Activated T-cell treated with anti-CD3 and anti-CD28 coated beads, Interleukin-2, amount 50 U/mL, for 24 hours (primary cell): ENCODE results near the gene ACVR1C.
"Not testable (repeated sequence)": the region's sequence is repeated elsewhere in the genome, so short reads cannot be mapped to it uniquely, and the experiment has no call there.

Source experiments
- DNase-seq: peaks from one replicate; pipeline ENCODE4 v3.0.0-alpha.2; 2020
- H3K27ac Mint-ChIP-seq: 2 replicates; pipeline ENCODE4 v1.8.0; 2020; ENCODE audit warnings: mild to moderate bottlenecking, mixed read lengths
- H3K27me3 Mint-ChIP-seq: 2 replicates; pipeline ENCODE4 v1.8.0; 2020; ENCODE audit warnings: mixed read lengths
- H3K36me3 Mint-ChIP-seq: 2 replicates; pipeline ENCODE4 v1.8.0; 2020; ENCODE audit warnings: low read depth, mixed read lengths
- H3K4me1 Mint-ChIP-seq: 2 replicates; pipeline ENCODE4 v1.8.0; 2020; ENCODE audit warnings: low read depth, mixed read lengths
- H3K4me3 Mint-ChIP-seq: 2 replicates; pipeline ENCODE4 v1.8.0; 2020; ENCODE audit warnings: mild to moderate bottlenecking, moderate library complexity, mixed read lengths
- H3K9me3 Mint-ChIP-seq: 2 replicates; pipeline ENCODE4 v1.8.0; 2020; ENCODE audit warnings: mixed read lengths

The ACVR1C gene

GRCh38 chr2:157603198-157603597 is 25.5 kb downstream of the ACVR1C start:
- no peak overlapping the region for H3K27ac Mint-ChIP-seq
- H3K36me3 Mint-ChIP-seq, result no peaks in the 10 kb centered on the region
- no peak overlapping the region for H3K4me3 Mint-ChIP-seq
- DNase-seq, result no peak
- no peaks in the 10 kb centered on the region for H3K27me3 Mint-ChIP-seq
- H3K4me1 Mint-ChIP-seq, result peaks cover 2% of the 10 kb centered on the region
- no peaks in the 10 kb centered on the region for H3K9me3 Mint-ChIP-seq

GRCh38 chr2:157601807-157602206 is 26.9 kb downstream of the ACVR1C start:
- Mint-ChIP-seq H3K4me1 (peaks cover 9% of the 10 kb centered on the region), H3K27ac (no peak overlapping the region), H3K4me3 (no peak overlapping the region), H3K36me3 (no peaks in the 10 kb centered on the region), H3K9me3 (no peaks in the 10 kb centered on the region), H3K27me3 (peaks cover 2% of the 10 kb centered on the region)
- DNase-seq, result no peak

GRCh38 chr2:157596992-157597681 is 31.5 kb downstream of the ACVR1C start:
- H3K27ac Mint-ChIP-seq, result no peak overlapping the region
- peaks cover 15% of the 10 kb centered on the region for H3K4me1 Mint-ChIP-seq
- H3K27me3 Mint-ChIP-seq, result peaks cover 5% of the 10 kb centered on the region
- no peaks in the 10 kb centered on the region for H3K36me3 Mint-ChIP-seq
- H3K9me3 Mint-ChIP-seq, result no peaks in the 10 kb centered on the region
- peak overlapping the region; percentile 74 for H3K4me3 Mint-ChIP-seq
- DNase-seq, result peak; percentile 76

- Mint-ChIP-seq H3K27ac (no peak overlapping the region), H3K4me3 (no peak overlapping the region), H3K36me3 (no peaks in the 10 kb centered on the region), H3K4me1 (peaks cover 17% of the 10 kb centered on the region), H3K9me3 (no peaks in the 10 kb centered on the region), H3K27me3 (peaks cover 5% of the 10 kb centered on the region)
- no peak for DNase-seq
These were observed 35.3 kb downstream of the ACVR1C start for GRCh38 chr2:157593411-157593810.

- Mint-ChIP-seq H3K36me3 (no peaks in the 10 kb centered on the region), H3K27ac (no peak overlapping the region), H3K27me3 (peaks cover 5% of the 10 kb centered on the region), H3K4me3 (no peak overlapping the region), H3K4me1 (peaks cover 17% of the 10 kb centered on the region), H3K9me3 (no peaks in the 10 kb centered on the region)
- no peak for DNase-seq
These were observed 35.7 kb downstream of the ACVR1C start for GRCh38 chr2:157592948-157593347.

- no peak overlapping the region for H3K27ac Mint-ChIP-seq
- peaks cover 13% of the 10 kb centered on the region for H3K4me1 Mint-ChIP-seq
- peaks cover 5% of the 10 kb centered on the region for H3K27me3 Mint-ChIP-seq
- no peak overlapping the region for H3K4me3 Mint-ChIP-seq
- no peaks in the 10 kb centered on the region for H3K9me3 Mint-ChIP-seq
- H3K36me3 Mint-ChIP-seq, result no peaks in the 10 kb centered on the region
- no peak for DNase-seq
These were observed 36.3 kb downstream of the ACVR1C start for GRCh38 chr2:157592374-157592773.

GRCh38 chr2:157587576-157587975 is 41.1 kb downstream of the ACVR1C start:
- Mint-ChIP-seq H3K36me3 (peaks cover 6% of the 10 kb centered on the region), H3K27me3 (no peaks in the 10 kb centered on the region), H3K9me3 (no peaks in the 10 kb centered on the region), H3K4me1 (peaks cover 3% of the 10 kb centered on the region), H3K27ac (no peak overlapping the region), H3K4me3 (no peak overlapping the region)
- DNase-seq, result no peak

- Mint-ChIP-seq H3K27me3 (no peaks in the 10 kb centered on the region), H3K27ac (no peak overlapping the region), H3K4me1 (peaks cover 3% of the 10 kb centered on the region), H3K36me3 (no peaks in the 10 kb centered on the region), H3K9me3 (no peaks in the 10 kb centered on the region), H3K4me3 (no peak overlapping the region)
- DNase-seq, result no peak
These were observed 54.5 kb downstream of the ACVR1C start for GRCh38 chr2:157574165-157574564.

- Mint-ChIP-seq H3K27me3 (no peaks in the 10 kb centered on the region), H3K36me3 (no peaks in the 10 kb centered on the region), H3K4me3 (no peak overlapping the region), H3K9me3 (no peaks in the 10 kb centered on the region), H3K27ac (no peak overlapping the region), H3K4me1 (peaks cover 3% of the 10 kb centered on the region)
- no peak for DNase-seq
These were observed 55.9 kb downstream of the ACVR1C start for GRCh38 chr2:157572725-157573124.

- not testable (repeated sequence) for H3K4me1 Mint-ChIP-seq, H3K27me3 Mint-ChIP-seq, H3K9me3 Mint-ChIP-seq, H3K36me3 Mint-ChIP-seq, H3K4me3 Mint-ChIP-seq, H3K27ac Mint-ChIP-seq, DNase-seq
These were observed 62.0 kb downstream of the ACVR1C start for GRCh38 chr2:157566623-157567022.

GRCh38 chr2:157566113-157566512 is 62.6 kb downstream of the ACVR1C start:
- H3K36me3 Mint-ChIP-seq, H3K4me3 Mint-ChIP-seq, DNase-seq, H3K27ac Mint-ChIP-seq, H3K9me3 Mint-ChIP-seq, H3K4me1 Mint-ChIP-seq, H3K27me3 Mint-ChIP-seq: not testable (repeated sequence)

- H3K4me1 Mint-ChIP-seq, result peaks cover 7% of the 10 kb centered on the region
- no peak for DNase-seq
- no peaks in the 10 kb centered on the region for H3K27me3 Mint-ChIP-seq
- peaks cover 3% of the 10 kb centered on the region for H3K9me3 Mint-ChIP-seq
- H3K4me3 Mint-ChIP-seq, result no peak overlapping the region
- H3K27ac Mint-ChIP-seq, result no peak overlapping the region
- H3K36me3 Mint-ChIP-seq, result no peaks in the 10 kb centered on the region
These were observed 63.1 kb downstream of the ACVR1C start for GRCh38 chr2:157565550-157565949.

- Mint-ChIP-seq H3K27me3 (no peaks in the 10 kb centered on the region), H3K4me3 (no peak overlapping the region), H3K9me3 (peaks cover 3% of the 10 kb centered on the region), H3K36me3 (no peaks in the 10 kb centered on the region), H3K27ac (no peak overlapping the region), H3K4me1 (peaks cover 41% of the 10 kb centered on the region)
- DNase-seq, result no peak
These were observed 68.8 kb downstream of the ACVR1C start for GRCh38 chr2:157559890-157560289.

GRCh38 chr2:157559461-157559860 is 69.2 kb downstream of the ACVR1C start:
- Mint-ChIP-seq H3K27me3 (no peaks in the 10 kb centered on the region), H3K36me3 (no peaks in the 10 kb centered on the region), H3K4me1 (peaks cover 41% of the 10 kb centered on the region), H3K27ac (no peak overlapping the region), H3K9me3 (peaks cover 3% of the 10 kb centered on the region), H3K4me3 (no peak overlapping the region)
- no peak for DNase-seq

GRCh38 chr2:157559061-157559460 is 69.6 kb downstream of the ACVR1C start:
- DNase-seq, result no peak
- Mint-ChIP-seq H3K9me3 (peaks cover 3% of the 10 kb centered on the region), H3K27me3 (no peaks in the 10 kb centered on the region), H3K4me1 (peaks cover 41% of the 10 kb centered on the region), H3K27ac (no peak overlapping the region), H3K36me3 (no peaks in the 10 kb centered on the region), H3K4me3 (no peak overlapping the region)

- Mint-ChIP-seq H3K27ac (peak overlapping the region; percentile 20), H3K9me3 (no peaks in the 10 kb centered on the region)
These were observed 70.9 kb downstream of the ACVR1C start for GRCh38 chr2:157557770-157558169.

More at GRCh38 chr2:157557770-157558169, 70.9 kb downstream of the ACVR1C start:
- H3K27me3 Mint-ChIP-seq, result no peaks in the 10 kb centered on the region
- DNase-seq, result no peak
- H3K4me1 Mint-ChIP-seq, result peaks cover 37% of the 10 kb centered on the region
- H3K36me3 Mint-ChIP-seq, result no peaks in the 10 kb centered on the region
- H3K4me3 Mint-ChIP-seq, result no peak overlapping the region
